ENCODE measurements around the gene CCDC15. TPM values are rescaled to one million over a fixed set of nuclear protein-coding genes. Genes with fewer than 3 reads are reported as not detected.

The CCDC15 gene
- total and polyA plus RNA-seq, 2 donors (not counting 1 experiment from before 2014, with no cell fraction given) = 0.31 to 1.8 TPM

- Histone ChIP-seq H3K9ac (ENCODE audit: low read length) (no peak overlapping the region), H2AFZ (ENCODE audit: insufficient read depth, low read depth, low read length, poor library complexity, severe bottlenecking) (no peak overlapping the region), H3K27me3 (replicated peaks in 1 of 4; ENCODE audit: control extremely low read depth in 1 of 4, control insufficient read depth in 3 of 4, insufficient read depth in 4 of 4, low read length in 3 of 4) (peaks cover 0 to 24% (median 8%) of the 10 kb centered on the region in 4 experiments), H4K20me1 (ENCODE audit: control insufficient read depth, insufficient read depth, low read length, poor library complexity, severe bottlenecking) (no peaks in the 10 kb centered on the region), H3K4me2 (replicated peaks; ENCODE audit: low read depth, low read length, poor library complexity, severe bottlenecking) (no peak overlapping the region), H3K4me3 (ENCODE audit: control extremely low read depth in 1 of 5, extremely low read depth in 1 of 5, insufficient read depth in 1 of 5, low read depth in 2 of 5, low read length in 4 of 5) (no peak overlapping the region), H3K4me1 (ENCODE audit: control insufficient read depth in 2 of 2, insufficient read depth in 2 of 2, low read length in 2 of 2) (no peaks in the 10 kb centered on the region), H3K36me3 (replicated peaks in 1 of 2; ENCODE audit: control extremely low read depth in 1 of 2, control insufficient read depth in 1 of 2, extremely low read depth in 1 of 2, insufficient read depth in 2 of 2, low read length in 1 of 2) (no peaks in the 10 kb centered on the region), H3K9me3 (ENCODE audit: control extremely low read depth in 1 of 3, control insufficient read depth in 2 of 3, insufficient read depth in 1 of 3, low read length in 2 of 3) (peaks cover 0 to 8% (median 4%) of the 10 kb centered on the region in 3 donors), H3K27ac (ENCODE audit: low read length in 2 of 2) (no peak overlapping the region), H3K79me2 (ENCODE audit: control insufficient read depth, insufficient read depth, low read length) (no peaks in the 10 kb centered on the region)
- CTCF ChIA-PET = no interaction called here
- Mint-ChIP-seq H3K27me3 (peaks cover 25% of the 10 kb centered on the region), H3K9me3 (ENCODE audit: insufficient read depth) (no peaks in the 10 kb centered on the region), H3K4me3 (no peak overlapping the region), H3K27ac (no peak overlapping the region), H3K4me1 (no peaks in the 10 kb centered on the region)
- POLR2A ChIA-PET = no interaction called here
- no peak for ATAC-seq (ENCODE audit: low read depth)
- 91% methylated on average over 5 of the region's 6 CpGs for WGBS (ENCODE audit: insufficient coverage)
- intact Hi-C loops (cut with micrococcal nuclease) = no loop called here
- no peak for TF ChIP-seq EZH2 (IDR thresholded peaks at IDR 0.05; ENCODE audit: borderline replicate concordance, insufficient read depth, low read depth, low read length, poor library complexity, severe bottlenecking)
- no peak for TF ChIP-seq CTCF (IDR thresholded peaks at IDR 0.05)
- DNase-seq = no peak
These were observed 15.0 kb upstream of the CCDC15 start for GRCh38 chr11:124938970-124939369.

- ChIA-PET CTCF (interaction anchor here (1.1 to 1.2 kb wide), 2 partner anchors 43 to 356 kb away, joined by 3 read pairs; no protein-coding TSS in a partner anchor), POLR2A (no interaction called here)
- no peak overlapping the region for H3K27ac ChIP-seq (ENCODE audit: low read length in 2 of 2)
- no peaks in the 10 kb centered on the region for H3K36me3 ChIP-seq (replicated peaks in 1 of 2; ENCODE audit: control extremely low read depth in 1 of 2, control insufficient read depth in 1 of 2, extremely low read depth in 1 of 2, insufficient read depth in 2 of 2, low read length in 1 of 2)
- H3K9me3 ChIP-seq (ENCODE audit: control extremely low read depth in 1 of 3, control insufficient read depth in 2 of 3, insufficient read depth in 1 of 3, low read length in 2 of 3) = peaks cover 0 to 4% (median 4%) of the 10 kb centered on the region in 3 donors
- WGBS (ENCODE audit: insufficient coverage) = no CpG with 5 or more reads among the region's 1 CpG
- DNase-seq = no peak
- Mint-ChIP-seq H3K4me3 (no peak overlapping the region), H3K27me3 (peaks cover 28% of the 10 kb centered on the region), H3K27ac (no peak overlapping the region), H3K4me1 (no peaks in the 10 kb centered on the region), H3K9me3 (ENCODE audit: insufficient read depth) (no peaks in the 10 kb centered on the region)
- no peak overlapping the region for H2AFZ ChIP-seq (ENCODE audit: insufficient read depth, low read depth, low read length, poor library complexity, severe bottlenecking)
- H3K4me2 ChIP-seq (replicated peaks; ENCODE audit: low read depth, low read length, poor library complexity, severe bottlenecking) = no peak overlapping the region
- H3K79me2 ChIP-seq (ENCODE audit: control insufficient read depth, insufficient read depth, low read length) = no peaks in the 10 kb centered on the region
- intact Hi-C loops (cut with micrococcal nuclease) = no loop called here
- TF ChIP-seq EZH2 (IDR thresholded peaks at IDR 0.05; ENCODE audit: borderline replicate concordance, insufficient read depth, low read depth, low read length, poor library complexity, severe bottlenecking) = no peak
- TF ChIP-seq CTCF (IDR thresholded peaks at IDR 0.05) = no peak
- no peaks in the 10 kb centered on the region for H3K4me1 ChIP-seq (ENCODE audit: control insufficient read depth in 2 of 2, insufficient read depth in 2 of 2, low read length in 2 of 2)
- no peak for ATAC-seq (ENCODE audit: low read depth)
- no peak overlapping the region for H3K4me3 ChIP-seq (ENCODE audit: control extremely low read depth in 1 of 5, extremely low read depth in 1 of 5, insufficient read depth in 1 of 5, low read depth in 2 of 5, low read length in 4 of 5)
- H3K27me3 ChIP-seq (replicated peaks in 1 of 4; ENCODE audit: control extremely low read depth in 1 of 4, control insufficient read depth in 3 of 4, insufficient read depth in 4 of 4, low read length in 3 of 4) = peaks cover 0 to 9% (median 8%) of the 10 kb centered on the region in 4 experiments
- no peak overlapping the region for H3K9ac ChIP-seq (ENCODE audit: low read length)
- no peaks in the 10 kb centered on the region for H4K20me1 ChIP-seq (ENCODE audit: control insufficient read depth, insufficient read depth, low read length, poor library complexity, severe bottlenecking)
These were observed 12.3 kb upstream of the CCDC15 start for GRCh38 chr11:124941703-124942102.

Data from B cell (primary cell).